Memory B cell (primary cell): Measurements from ENCODE around the gene ANAPC2.
"Not testable (repeated sequence)": the region's sequence is repeated elsewhere in the genome, so short reads cannot be mapped to it uniquely, and the experiment has no call there.

Experiments used
- ATAC-seq: fragments of 150-1000 bp; cut with Tn5 transposase; 2 replicates; pipeline ENCODE4 v1.10.0; 2021; ENCODE audit warnings: low read depth, mild to moderate bottlenecking, moderate library complexity
- DNase-seq, 2 donors: peaks; one replicate each; pipeline ENCODE4 v3.0.0; 2022; ENCODE audit warnings: low spot score in 2 of 2
- H3K27ac Mint-ChIP-seq: one replicate; pipeline ENCODE4 v1.8.0; 2022; ENCODE audit warnings: mild to moderate bottlenecking, moderate library complexity, mixed read lengths
- H3K27me3 Mint-ChIP-seq: one replicate; pipeline ENCODE4 v1.8.0; 2022; ENCODE audit warnings: mixed read lengths
- H3K36me3 Mint-ChIP-seq: one replicate; pipeline ENCODE4 v1.8.0; 2022; ENCODE audit warnings: mild to moderate bottlenecking, mixed read lengths
- H3K4me1 Mint-ChIP-seq: one replicate; pipeline ENCODE4 v1.8.0; 2022; ENCODE audit warnings: mixed read lengths
- H3K4me3 Mint-ChIP-seq: one replicate; pipeline ENCODE4 v1.8.0; 2022; ENCODE audit warnings: mild to moderate bottlenecking, moderate library complexity, mixed read lengths
- H3K9me3 Mint-ChIP-seq: one replicate; pipeline ENCODE4 v1.8.0; 2022; ENCODE audit warnings: mixed read lengths

ANAPC2 gene

DNA sequence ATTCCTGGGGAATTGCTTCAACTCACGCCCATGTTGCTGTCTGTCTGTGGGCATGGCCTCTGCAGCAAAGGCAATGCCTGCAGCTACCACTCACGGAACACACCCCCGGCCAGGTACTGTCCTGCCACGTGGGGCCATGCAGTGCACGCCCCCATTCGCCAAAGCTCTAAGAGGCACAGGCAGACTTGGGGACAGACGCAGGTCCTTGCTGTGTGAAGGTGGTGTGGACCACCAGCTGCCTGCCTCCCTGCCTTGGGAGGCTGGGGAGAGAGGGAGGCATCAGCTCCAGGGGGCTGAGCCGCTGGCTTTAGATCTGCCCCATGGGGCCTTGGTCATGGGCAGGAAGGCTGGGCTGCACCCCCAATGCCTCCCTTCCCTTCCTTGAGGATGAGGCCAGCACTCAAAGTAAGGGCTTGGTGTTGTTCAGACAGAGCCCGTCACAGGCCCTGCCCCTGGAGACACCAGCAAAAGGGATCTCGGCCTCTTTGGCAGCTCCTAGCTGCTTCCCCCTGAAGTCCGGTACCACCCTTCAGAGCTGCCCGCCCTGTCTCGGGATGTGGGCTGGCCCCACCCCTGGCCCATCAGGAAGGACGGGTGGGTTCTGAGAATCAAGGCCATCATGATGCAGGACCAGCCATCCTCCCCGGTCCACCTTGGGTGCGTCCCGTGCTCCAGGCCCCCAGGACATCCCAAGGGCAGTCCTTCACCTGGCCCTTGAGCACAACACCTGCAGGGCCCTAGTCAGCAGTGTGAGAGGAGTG is 47.1 kb downstream of the ANAPC2 start:
- Mint-ChIP-seq H3K9me3 (no peaks in the 10 kb centered on the region), H3K4me3 (no peak overlapping the region), H3K36me3 (no peaks in the 10 kb centered on the region), H3K4me1 (peaks cover 5% of the 10 kb centered on the region), H3K27me3 (peaks cover 44% of the 10 kb centered on the region), H3K27ac (no peak overlapping the region)
- DNase-seq (no peak), ATAC-seq (no peak)

DNA sequence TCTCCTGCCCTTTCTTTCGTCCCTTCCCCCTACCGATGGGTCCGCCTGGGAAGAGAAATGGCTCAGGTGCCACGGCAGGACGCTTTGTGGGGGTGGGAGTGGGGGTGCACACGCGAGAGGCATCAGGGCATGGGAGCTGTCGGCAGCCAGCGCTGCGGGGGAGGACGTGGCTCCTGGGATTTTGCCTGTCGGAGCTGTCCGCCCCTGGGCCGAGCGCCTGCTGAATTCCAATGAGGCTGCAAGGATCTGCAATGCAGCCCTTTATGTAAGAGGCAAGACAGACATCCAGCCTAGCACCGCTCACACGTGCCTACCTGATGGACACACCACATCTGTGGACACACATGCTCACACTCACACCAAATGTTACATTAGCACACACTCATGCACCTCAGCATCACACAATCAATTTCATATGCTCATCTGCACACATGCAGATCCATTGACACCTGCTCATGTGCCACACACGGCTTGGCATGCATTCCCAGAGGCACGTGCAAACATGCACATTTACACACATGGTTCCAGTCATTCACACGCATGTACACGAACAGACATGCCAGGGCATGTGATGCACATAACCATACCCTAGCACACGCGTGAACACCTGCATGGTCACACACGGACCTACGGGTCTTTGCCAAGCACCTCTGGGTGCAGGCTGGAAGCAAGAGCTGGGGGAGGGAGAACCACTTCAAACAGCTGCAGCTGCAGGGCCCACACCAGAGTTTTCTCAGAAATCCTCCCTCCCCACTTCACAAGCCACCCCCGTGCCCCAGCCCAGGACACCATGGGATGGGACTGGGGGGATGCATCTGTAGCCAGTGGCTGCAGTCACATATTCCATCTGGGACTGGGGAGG is 48.0 kb downstream of the ANAPC2 start:
- Mint-ChIP-seq H3K27ac (no peak overlapping the region), H3K4me1 (peaks cover 10% of the 10 kb centered on the region), H3K4me3 (no peak overlapping the region), H3K36me3 (no peaks in the 10 kb centered on the region), H3K9me3 (no peaks in the 10 kb centered on the region), H3K27me3 (peaks cover 45% of the 10 kb centered on the region)
- ATAC-seq (no peak), DNase-seq (no peak)

DNA sequence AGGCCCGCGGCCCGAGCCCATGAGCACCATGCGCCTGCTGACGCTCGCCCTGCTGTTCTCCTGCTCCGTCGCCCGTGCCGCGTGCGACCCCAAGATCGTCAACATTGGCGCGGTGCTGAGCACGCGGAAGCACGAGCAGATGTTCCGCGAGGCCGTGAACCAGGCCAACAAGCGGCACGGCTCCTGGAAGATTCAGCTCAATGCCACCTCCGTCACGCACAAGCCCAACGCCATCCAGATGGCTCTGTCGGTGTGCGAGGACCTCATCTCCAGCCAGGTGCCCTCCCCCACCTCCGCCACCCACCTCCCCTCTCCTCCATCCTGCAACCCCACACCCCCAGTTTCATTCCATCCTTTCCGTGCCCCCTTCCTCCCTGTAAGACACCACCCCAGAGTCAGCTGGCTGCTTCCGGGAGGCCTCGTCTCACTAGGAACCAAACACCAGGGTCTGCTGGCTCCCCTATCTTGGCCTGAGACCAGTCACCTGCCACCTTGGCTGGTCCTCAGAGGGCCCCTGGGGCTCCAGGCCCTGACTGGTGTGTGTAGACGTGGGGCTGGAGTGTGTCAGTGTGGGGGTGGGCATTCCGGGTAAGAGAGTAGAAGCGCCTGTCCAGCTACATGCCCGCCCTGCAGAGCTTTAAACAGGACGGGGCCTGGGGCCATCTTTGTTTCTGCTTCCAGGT is 48.8 kb downstream of the ANAPC2 start:
- Mint-ChIP-seq H3K4me1 (peaks cover 10% of the 10 kb centered on the region), H3K27me3 (peaks cover 45% of the 10 kb centered on the region), H3K9me3 (no peaks in the 10 kb centered on the region), H3K27ac (peak overlapping the region; percentile 53), H3K4me3 (peak overlapping the region; percentile 21), H3K36me3 (no peaks in the 10 kb centered on the region)
- ATAC-seq (no peak), DNase-seq (no peak)

DNA sequence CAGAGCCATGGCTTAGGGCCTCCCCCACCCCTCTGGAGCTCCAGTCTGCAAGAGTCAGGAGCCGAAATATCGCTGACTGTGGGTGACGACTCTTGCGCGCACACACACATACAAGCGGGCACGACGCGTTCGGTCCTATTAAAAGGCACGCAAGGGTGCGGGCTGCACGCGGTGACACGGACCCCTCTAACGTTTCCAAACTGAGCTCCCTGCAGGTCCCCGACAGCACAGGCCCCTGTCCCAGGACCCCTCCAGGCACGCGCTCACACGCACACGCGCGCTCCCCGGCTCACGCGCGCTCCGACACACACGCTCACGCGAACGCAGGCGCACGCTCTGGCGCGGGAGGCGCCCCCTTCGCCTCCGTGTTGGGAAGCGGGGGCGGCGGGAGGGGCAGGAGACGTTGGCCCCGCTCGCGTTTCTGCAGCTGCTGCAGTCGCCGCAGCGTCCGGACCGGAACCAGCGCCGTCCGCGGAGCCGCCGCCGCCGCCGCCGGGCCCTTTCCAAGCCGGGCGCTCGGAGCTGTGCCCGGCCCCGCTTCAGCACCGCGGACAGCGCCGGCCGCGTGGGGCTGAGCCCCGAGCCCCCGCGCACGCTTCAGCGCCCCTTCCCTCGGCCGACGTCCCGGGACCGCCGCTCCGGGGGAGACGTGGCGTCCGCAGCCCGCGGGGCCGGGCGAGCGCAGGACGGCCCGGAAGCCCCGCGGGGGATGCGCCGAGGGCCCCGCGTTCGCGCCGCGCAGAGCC is 49.5 kb downstream of the ANAPC2 start, which contains the start of gene GRIN1:
Gene GRIN1 (plus strand): TSS at position 433 of the 746 bp plus-strand sequence. CDS start 333 bp downstream, outside the sequence.
- ATAC-seq (peak; percentile 52), DNase-seq (no peak)
- H3K27ac Mint-ChIP-seq, result peak within 1 kb of the TSS; percentile 53

DNA sequence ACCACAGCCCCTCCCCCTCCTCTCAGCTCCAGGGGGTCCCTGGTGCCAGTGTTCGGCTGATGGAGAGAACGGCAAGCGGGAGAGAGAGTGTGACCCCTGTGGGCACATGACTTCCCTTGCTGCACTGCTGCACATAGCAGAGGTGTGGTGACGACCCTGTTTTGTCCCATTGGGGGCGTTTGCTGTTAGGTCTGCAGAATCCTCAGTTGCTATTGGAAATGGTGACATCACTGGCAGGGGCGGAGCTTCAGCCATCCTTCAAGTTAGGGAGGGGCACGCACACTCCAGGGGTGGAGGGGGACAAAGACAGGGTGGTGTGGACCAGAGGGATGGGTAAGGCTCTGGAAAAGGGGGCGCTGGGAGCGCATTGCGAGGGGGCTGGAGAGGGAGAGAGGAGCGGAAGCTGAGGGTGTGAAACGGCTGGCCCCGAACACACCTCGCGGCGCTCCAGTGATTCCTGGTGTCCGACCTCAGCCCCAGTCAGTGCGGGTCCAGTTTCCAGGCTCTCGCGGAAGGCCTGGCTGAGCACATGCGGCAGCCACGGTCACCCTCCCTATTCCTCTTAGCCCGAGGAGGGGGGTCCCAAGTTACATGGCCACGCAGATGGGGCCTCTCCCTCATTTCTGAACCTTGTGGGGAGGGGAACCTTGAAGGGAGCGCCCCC is 50.2 kb downstream of the ANAPC2 start:
- DNase-seq (no peak), ATAC-seq (no peak)
- Mint-ChIP-seq H3K27me3 (peaks cover 40% of the 10 kb centered on the region), H3K36me3 (no peaks in the 10 kb centered on the region), H3K4me3 (no peak overlapping the region), H3K4me1 (peaks cover 10% of the 10 kb centered on the region), H3K27ac (no peak overlapping the region), H3K9me3 (no peaks in the 10 kb centered on the region)

More for the DNA sequence above, 49.5 kb downstream of the ANAPC2 start, which contains the start of gene GRIN1:
- H3K27me3 Mint-ChIP-seq, result peaks cover 40% of the 10 kb centered on the region
- H3K36me3 Mint-ChIP-seq, result no peaks in the 10 kb centered on the region
- H3K9me3 Mint-ChIP-seq, result no peaks in the 10 kb centered on the region
- peak within 1 kb of the TSS; percentile 21 for H3K4me3 Mint-ChIP-seq
- peaks cover 10% of the 10 kb centered on the region for H3K4me1 Mint-ChIP-seq

DNA sequence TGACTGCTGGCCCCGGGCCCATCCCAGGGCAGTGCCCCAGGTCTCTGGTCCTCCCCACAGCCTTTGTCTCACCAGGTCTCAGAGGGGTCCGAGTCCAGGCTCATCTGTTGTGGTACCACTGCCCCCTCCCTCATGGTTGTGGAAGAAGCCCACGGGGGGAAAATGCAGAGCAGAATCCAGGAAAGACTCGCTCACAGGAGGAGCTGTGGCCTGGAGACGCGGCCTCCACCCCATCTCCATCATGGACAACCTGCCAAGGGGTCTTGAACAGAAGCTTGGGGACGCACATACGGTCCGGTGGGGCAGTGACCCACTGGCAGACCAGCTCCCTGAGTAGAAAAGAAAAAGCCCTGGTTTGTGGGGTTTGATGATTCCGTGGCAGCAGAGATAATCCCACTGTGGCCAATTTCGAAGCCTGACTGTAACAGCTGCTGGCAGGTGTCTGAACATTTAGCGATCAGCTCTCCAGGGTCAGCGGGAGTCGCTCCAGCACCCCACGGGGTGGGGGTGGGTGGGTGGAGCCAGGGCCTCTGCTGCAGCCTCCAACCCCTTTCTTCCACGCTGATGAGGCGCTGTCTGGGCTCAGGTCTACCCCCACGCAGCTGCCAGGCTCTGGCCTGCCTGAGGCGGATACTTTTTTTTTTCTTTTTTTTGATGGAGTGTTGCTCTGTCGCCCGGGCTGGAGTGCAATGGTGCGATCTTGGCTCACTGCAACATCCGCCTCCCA is 51.3 kb downstream of the ANAPC2 start:
- H3K4me3 Mint-ChIP-seq, result no peak overlapping the region
- H3K36me3 Mint-ChIP-seq, result no peaks in the 10 kb centered on the region
- H3K4me1 Mint-ChIP-seq, result peaks cover 7% of the 10 kb centered on the region
- H3K9me3 Mint-ChIP-seq, result no peaks in the 10 kb centered on the region
- peaks cover 35% of the 10 kb centered on the region for H3K27me3 Mint-ChIP-seq
- no peak overlapping the region for H3K27ac Mint-ChIP-seq
- ATAC-seq, result no peak
- no peak for DNase-seq

GRCh38 chr9:137136261-137136880 is 52.0 kb downstream of the ANAPC2 start:
- DNase-seq, result no peak
- H3K27me3 Mint-ChIP-seq, result peaks cover 31% of the 10 kb centered on the region
- H3K27ac Mint-ChIP-seq, result no peak overlapping the region
- no peaks in the 10 kb centered on the region for H3K36me3 Mint-ChIP-seq
- no peaks in the 10 kb centered on the region for H3K9me3 Mint-ChIP-seq
- H3K4me3 Mint-ChIP-seq, result no peak overlapping the region
- ATAC-seq, result peak; percentile 32
- peaks cover 7% of the 10 kb centered on the region for H3K4me1 Mint-ChIP-seq

DNA sequence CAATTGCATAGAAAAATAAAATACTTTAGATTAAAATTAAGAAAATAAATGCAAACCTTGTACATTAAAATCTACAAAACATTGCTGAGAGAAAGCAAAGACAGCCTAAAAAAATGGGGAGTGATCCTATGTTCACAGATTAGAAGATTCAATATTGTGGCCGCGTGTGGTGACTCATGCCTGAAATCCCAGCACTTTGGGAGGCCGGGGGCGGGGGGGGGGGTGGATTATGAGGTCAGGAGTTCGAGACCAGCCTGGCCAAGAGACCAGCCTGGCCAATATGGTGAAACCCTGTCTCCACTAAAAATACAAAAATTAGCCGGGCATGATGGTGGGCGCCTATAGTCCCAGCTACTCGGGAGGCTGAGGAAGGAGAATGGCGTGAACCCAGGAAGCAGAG is 53.2 kb downstream of the ANAPC2 start:
- not testable (repeated sequence) for H3K27ac Mint-ChIP-seq, DNase-seq, H3K4me1 Mint-ChIP-seq, H3K36me3 Mint-ChIP-seq, H3K4me3 Mint-ChIP-seq, ATAC-seq, H3K9me3 Mint-ChIP-seq
- H3K27me3 Mint-ChIP-seq, result peaks cover 23% of the 10 kb centered on the region

GRCh38 chr9:137134191-137134590 is 54.2 kb downstream of the ANAPC2 start:
- DNase-seq (no peak), ATAC-seq (no peak)
- Mint-ChIP-seq H3K27me3 (peaks cover 16% of the 10 kb centered on the region), H3K36me3 (no peaks in the 10 kb centered on the region), H3K4me3 (no peak overlapping the region), H3K27ac (no peak overlapping the region), H3K4me1 (peaks cover 7% of the 10 kb centered on the region), H3K9me3 (no peaks in the 10 kb centered on the region)

DNA sequence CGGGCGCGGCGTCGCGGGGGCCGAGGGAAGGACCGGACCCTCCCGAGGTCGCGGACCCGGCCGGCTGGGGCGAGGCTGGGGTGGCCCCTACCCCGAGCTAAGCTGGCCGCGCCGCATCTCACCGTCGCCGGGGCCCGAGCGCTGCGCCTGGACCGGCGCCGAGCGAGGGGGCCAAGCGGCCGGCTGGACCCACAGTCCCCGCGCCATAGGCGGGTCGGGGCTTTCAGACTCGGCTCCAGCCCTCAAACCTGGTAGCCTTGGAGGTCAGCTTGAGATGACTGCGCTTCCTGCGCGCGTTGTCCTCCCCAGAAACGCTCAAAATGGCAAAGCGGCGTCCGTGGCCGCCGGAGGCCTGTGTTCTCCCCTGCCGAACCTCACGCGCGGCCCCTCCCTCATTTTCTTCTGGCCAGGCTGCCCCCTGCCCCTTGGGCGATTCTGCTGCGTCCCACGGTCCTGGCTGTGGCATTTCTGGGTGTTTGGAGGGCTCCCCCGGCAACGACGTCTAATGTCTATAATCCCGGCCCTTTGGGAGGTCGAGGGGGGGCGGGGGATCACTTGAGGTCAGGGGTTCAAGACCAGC is 58.1 kb downstream of the ANAPC2 start:
- Mint-ChIP-seq H3K9me3 (no peaks in the 10 kb centered on the region), H3K4me3 (peak overlapping the region; percentile 78), H3K36me3 (no peaks in the 10 kb centered on the region), H3K27me3 (no peaks in the 10 kb centered on the region), H3K4me1 (peaks cover 24% of the 10 kb centered on the region), H3K27ac (peak overlapping the region; percentile 39)
- DNase-seq (no peak), ATAC-seq (no peak)

GRCh38 chr9:137129456-137130175 is 58.7 kb downstream of the ANAPC2 start:
- no peaks in the 10 kb centered on the region for H3K36me3 Mint-ChIP-seq
- H3K27me3 Mint-ChIP-seq, result no peaks in the 10 kb centered on the region
- ATAC-seq (peak; percentile 93), DNase-seq (peak; percentile 85 to 88)
- peaks cover 24% of the 10 kb centered on the region for H3K4me1 Mint-ChIP-seq
- H3K9me3 Mint-ChIP-seq, result no peaks in the 10 kb centered on the region
- peak overlapping the region; percentile 94 for H3K27ac Mint-ChIP-seq
- peak overlapping the region; percentile 94 for H3K4me3 Mint-ChIP-seq
